Neural crest cell (in vitro differentiated cells): Measurements from ENCODE around the gene BPHL. TPM values are rescaled to one million over a fixed set of nuclear protein-coding genes. Genes with fewer than 3 reads are reported as not detected.

Experiments
- DNase-seq: peaks from one replicate; pipeline ENCODE4 v3.0.0; 2021; ENCODE audit warnings: low read depth, mixed read lengths, low spot score
- H3K27ac Mint-ChIP-seq: one replicate; pipeline ENCODE4 v1.8.0; 2021; ENCODE audit warnings: mild to moderate bottlenecking, mixed read lengths; ENCODE audit not compliant: unreplicated experiment
- H3K27me3 Mint-ChIP-seq: 2 replicates; pipeline ENCODE4 v1.8.0; 2021; ENCODE audit warnings: low read depth, mild to moderate bottlenecking, mixed read lengths
- H3K36me3 Mint-ChIP-seq: 2 replicates; pipeline ENCODE4 v1.8.0; 2021; ENCODE audit warnings: low read depth, mild to moderate bottlenecking, mixed read lengths
- H3K4me1 Mint-ChIP-seq: 2 replicates; pipeline ENCODE4 v1.8.0; 2021; ENCODE audit warnings: mixed read lengths
- H3K4me3 Mint-ChIP-seq: one replicate; pipeline ENCODE4 v1.8.0; 2021; ENCODE audit warnings: mild to moderate bottlenecking, mixed read lengths
- H3K9me3 Mint-ChIP-seq: 2 replicates; pipeline ENCODE4 v1.8.0; 2021; ENCODE audit warnings: mixed read lengths
- CTCF ChIP-seq: fragments of 200-600 bp; sonication (generic); conservative IDR thresholded peaks from 2 replicates; pipeline ENCODE4 v1.5.0; 2021; ENCODE audit warnings: antibody characterized with exemption, mild to moderate bottlenecking
- long read RNA-seq: library from polyadenylated mRNA; unstranded; transcript quantifications from one replicate; pipeline ENCODE4 v2.0.0, GENCODE V29; 2020
- total RNA-seq: library from RNA; stranded (reverse); gene quantifications from 2 replicates; pipeline ENCODE4 v1.2.1, GENCODE V29; 2021

Gene BPHL
- total RNA-seq, result 45.7 and 47.4 TPM in 2 replicates
- long read RNA-seq, transcript BPHL-203 (7 exons, 1,928 nt), result major isoform, 152 of 198 reads
- long read RNA-seq, transcript BPHL-205 (8 exons, 1,563 nt), result minor isoform, 28 of 198 reads
- long read RNA-seq, partial matches to known transcripts, result 2 of 198 reads
- long read RNA-seq, other reads (novel, unspliced or antisense), result 14 of 198 reads

GRCh38 chr6:3118353-3119039, at the start of gene BPHL:
TSS of gene BPHL (plus strand) at chr6:3118711. CDS start at chr6:3118741, 30 bp downstream.
- Mint-ChIP-seq H3K36me3 (no peaks in the 10 kb centered on the region), H3K27ac (peak within 1 kb of the TSS; percentile 75), H3K9me3 (no peaks in the 10 kb centered on the region), H3K4me1 (peaks cover 36% of the 10 kb centered on the region), H3K4me3 (peak within 1 kb of the TSS; percentile 89), H3K27me3 (no peaks in the 10 kb centered on the region)
- DNase-seq, result peak; percentile 100
- no peak for TF ChIP-seq CTCF

- Mint-ChIP-seq H3K9me3 (no peaks in the 10 kb centered on the region), H3K27me3 (peaks cover 3% of the 10 kb centered on the region), H3K4me1 (peaks cover 39% of the 10 kb centered on the region), H3K36me3 (peaks cover under 1% of the 10 kb centered on the region), H3K27ac (no peak overlapping the region), H3K4me3 (no peak overlapping the region)
- no peak for DNase-seq
- TF ChIP-seq CTCF, result no peak
Observed at GRCh38 chr6:3071568-3071967, 46.9 kb upstream of the BPHL start.

- no peak overlapping the region for H3K4me3 Mint-ChIP-seq
- H3K36me3 Mint-ChIP-seq, result peaks cover 7% of the 10 kb centered on the region
- no peak overlapping the region for H3K27ac Mint-ChIP-seq
- no peak for DNase-seq
- TF ChIP-seq CTCF, result no peak
- no peaks in the 10 kb centered on the region for H3K9me3 Mint-ChIP-seq
- H3K27me3 Mint-ChIP-seq, result peaks cover 3% of the 10 kb centered on the region
- peaks cover 30% of the 10 kb centered on the region for H3K4me1 Mint-ChIP-seq
Observed at GRCh38 chr6:3072798-3073197, 45.7 kb upstream of the BPHL start.

- H3K9me3 Mint-ChIP-seq, result no peaks in the 10 kb centered on the region
- DNase-seq, result no peak
- no peaks in the 10 kb centered on the region for H3K27me3 Mint-ChIP-seq
- H3K4me1 Mint-ChIP-seq, result peaks cover 27% of the 10 kb centered on the region
- H3K4me3 Mint-ChIP-seq, result no peak overlapping the region
- TF ChIP-seq CTCF, result no peak
- no peak overlapping the region for H3K27ac Mint-ChIP-seq
- peaks cover 9% of the 10 kb centered on the region for H3K36me3 Mint-ChIP-seq
Observed at GRCh38 chr6:3073382-3073781, 45.1 kb upstream of the BPHL start.

- H3K4me1 Mint-ChIP-seq, result peaks cover 16% of the 10 kb centered on the region
- no peak for DNase-seq
- H3K36me3 Mint-ChIP-seq, result peaks cover 18% of the 10 kb centered on the region
- H3K27me3 Mint-ChIP-seq, result no peaks in the 10 kb centered on the region
- H3K27ac Mint-ChIP-seq, result no peak overlapping the region
- no peaks in the 10 kb centered on the region for H3K9me3 Mint-ChIP-seq
- TF ChIP-seq CTCF, result no peak
- no peak overlapping the region for H3K4me3 Mint-ChIP-seq
Observed at GRCh38 chr6:3075772-3076113, 42.8 kb upstream of the BPHL start.
